Measurements from ENCODE around the gene FOXP4. TPM values are rescaled to one million over a fixed set of nuclear protein-coding genes. Genes with fewer than 3 reads are reported as not detected.
A peak's percentile ranks its signal among the peaks of the same experiment; 100 is the strongest.

FOXP4 gene
- total RNA-seq, 1 experiment from 2014 or later, result 32.3 TPM

GRCh38 chr6:41531591-41532582 lies 14.3 kb upstream of the FOXP4 start:
- Histone ChIP-seq H3K4me2 (ENCODE audit: low read length) (peak overlapping the region; percentile 50), H2AFZ (ENCODE audit: low read depth, low read length, poor library complexity, severe bottlenecking) (no peak overlapping the region), H3K9me2 (ENCODE audit: insufficient read depth) (no peaks in the 10 kb centered on the region), H3K9ac (ENCODE audit: low read length) (no peak overlapping the region), H4K20me1 (ENCODE audit: insufficient read depth) (no peaks in the 10 kb centered on the region), H3K4me1 (ENCODE audit: control insufficient read depth in 1 of 2, insufficient read depth in 2 of 2, low read length in 2 of 2) (peaks cover 24 to 35% of the 10 kb centered on the region in 2 experiments), H3K4me3 (replicated peaks in 1 of 2; ENCODE audit: low read depth in 1 of 2, low read length in 2 of 2) (no peak overlapping the region), H3K79me2 (ENCODE audit: insufficient read depth, low read length) (no peaks in the 10 kb centered on the region), H3K27ac (ENCODE audit: low read depth, low read length) (no peak overlapping the region), H3K27me3 (ENCODE audit: insufficient read depth, low read length) (no peaks in the 10 kb centered on the region), H3K36me3 (ENCODE audit: control insufficient read depth in 1 of 2, insufficient read depth in 2 of 2, low read length in 2 of 2) (no peaks in the 10 kb centered on the region), H3K9me3 (ENCODE audit: control insufficient read depth in 1 of 2, insufficient read depth in 1 of 2, low read depth in 1 of 2, low read length in 2 of 2) (no peaks in the 10 kb centered on the region)
- no TSS peak for BruUV-seq (replicated peaks)
- RAD21 ChIA-PET (ENCODE audit: low non-redundant PET in 1 of 2, low total read pairs in 2 of 2, uncharacterized antibody in 2 of 2, unreplicated experiment in 2 of 2), result no interaction called here
- intact Hi-C loops (cut with micrococcal nuclease), result no loop called here
- ATAC-seq (no peak), DNase-seq (ENCODE audit: low read depth, low spot score) (no peak)
- TF ChIP-seq, protein P1, sequence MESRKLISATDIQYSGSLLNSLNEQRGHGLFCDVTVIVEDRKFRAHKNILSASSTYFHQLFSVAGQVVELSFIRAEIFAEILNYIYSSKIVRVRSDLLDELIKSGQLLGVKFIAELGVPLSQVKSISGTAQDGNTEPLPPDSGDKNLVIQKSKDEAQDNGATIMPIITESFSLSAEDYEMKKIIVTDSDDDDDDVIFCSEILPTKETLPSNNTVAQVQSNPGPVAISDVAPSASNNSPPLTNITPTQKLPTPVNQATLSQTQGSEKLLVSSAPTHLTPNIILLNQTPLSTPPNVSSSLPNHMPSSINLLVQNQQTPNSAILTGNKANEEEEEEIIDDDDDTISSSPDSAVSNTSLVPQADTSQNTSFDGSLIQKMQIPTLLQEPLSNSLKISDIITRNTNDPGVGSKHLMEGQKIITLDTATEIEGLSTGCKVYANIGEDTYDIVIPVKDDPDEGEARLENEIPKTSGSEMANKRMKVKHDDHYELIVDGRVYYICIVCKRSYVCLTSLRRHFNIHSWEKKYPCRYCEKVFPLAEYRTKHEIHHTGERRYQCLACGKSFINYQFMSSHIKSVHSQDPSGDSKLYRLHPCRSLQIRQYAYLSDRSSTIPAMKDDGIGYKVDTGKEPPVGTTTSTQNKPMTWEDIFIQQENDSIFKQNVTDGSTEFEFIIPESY (IDR thresholded peaks at IDR 0.05; ENCODE audit: extremely low read depth, insufficient replicate concordance, low read length), result no peak
- TF ChIP-seq TCF7L2 (IDR thresholded peaks at IDR 0.05; ENCODE audit: borderline replicate concordance, extremely low read depth, insufficient read depth, insufficient read length), result no peak
- TF ChIP-seq EZH2 (IDR thresholded peaks at IDR 0.05), result no peak
- no peak for TF ChIP-seq SP1 (IDR thresholded peaks at IDR 0.05; ENCODE audit: low read depth)
- TF ChIP-seq POLR2A (IDR thresholded peaks at IDR 0.05; ENCODE audit: borderline replicate concordance, extremely low read depth, insufficient read depth, insufficient read length), result no peak
- no peak for TF ChIP-seq CBX3 (IDR thresholded peaks at IDR 0.05; ENCODE audit: low read depth)
- TF ChIP-seq SRF (IDR thresholded peaks at IDR 0.05; ENCODE audit: low read depth), result no peak
- no peak for TF ChIP-seq SIN3A (IDR thresholded peaks at IDR 0.05; ENCODE audit: low read depth)
- TF ChIP-seq YY1 (IDR thresholded peaks at IDR 0.05; ENCODE audit: extremely low read depth, insufficient replicate concordance, low read depth, low read length), result no peak
- no peak for TF ChIP-seq ZNF274 (IDR thresholded peaks at IDR 0.05; ENCODE audit: low read depth, low read length)
- TF ChIP-seq, protein P2, sequence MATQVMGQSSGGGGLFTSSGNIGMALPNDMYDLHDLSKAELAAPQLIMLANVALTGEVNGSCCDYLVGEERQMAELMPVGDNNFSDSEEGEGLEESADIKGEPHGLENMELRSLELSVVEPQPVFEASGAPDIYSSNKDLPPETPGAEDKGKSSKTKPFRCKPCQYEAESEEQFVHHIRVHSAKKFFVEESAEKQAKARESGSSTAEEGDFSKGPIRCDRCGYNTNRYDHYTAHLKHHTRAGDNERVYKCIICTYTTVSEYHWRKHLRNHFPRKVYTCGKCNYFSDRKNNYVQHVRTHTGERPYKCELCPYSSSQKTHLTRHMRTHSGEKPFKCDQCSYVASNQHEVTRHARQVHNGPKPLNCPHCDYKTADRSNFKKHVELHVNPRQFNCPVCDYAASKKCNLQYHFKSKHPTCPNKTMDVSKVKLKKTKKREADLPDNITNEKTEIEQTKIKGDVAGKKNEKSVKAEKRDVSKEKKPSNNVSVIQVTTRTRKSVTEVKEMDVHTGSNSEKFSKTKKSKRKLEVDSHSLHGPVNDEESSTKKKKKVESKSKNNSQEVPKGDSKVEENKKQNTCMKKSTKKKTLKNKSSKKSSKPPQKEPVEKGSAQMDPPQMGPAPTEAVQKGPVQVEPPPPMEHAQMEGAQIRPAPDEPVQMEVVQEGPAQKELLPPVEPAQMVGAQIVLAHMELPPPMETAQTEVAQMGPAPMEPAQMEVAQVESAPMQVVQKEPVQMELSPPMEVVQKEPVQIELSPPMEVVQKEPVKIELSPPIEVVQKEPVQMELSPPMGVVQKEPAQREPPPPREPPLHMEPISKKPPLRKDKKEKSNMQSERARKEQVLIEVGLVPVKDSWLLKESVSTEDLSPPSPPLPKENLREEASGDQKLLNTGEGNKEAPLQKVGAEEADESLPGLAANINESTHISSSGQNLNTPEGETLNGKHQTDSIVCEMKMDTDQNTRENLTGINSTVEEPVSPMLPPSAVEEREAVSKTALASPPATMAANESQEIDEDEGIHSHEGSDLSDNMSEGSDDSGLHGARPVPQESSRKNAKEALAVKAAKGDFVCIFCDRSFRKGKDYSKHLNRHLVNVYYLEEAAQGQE (IDR thresholded peaks at IDR 0.05; ENCODE audit: low read depth), result no peak
- TF ChIP-seq FOSL1 (IDR thresholded peaks at IDR 0.05; ENCODE audit: low read depth), result no peak
- POLR2A ChIA-PET, result no interaction called here
- CTCF ChIA-PET, result no interaction called here

Measured in HCT116 (cell line).